HG02973 (cell line): Measurements from ENCODE around the gene CCDC86.

Source experiments
- ATAC-seq: cut with Tn5 transposase; IDR thresholded peaks from one replicate; pipeline ENCODE4 v1.9.1; 2021; ENCODE audit warnings: moderate library complexity; ENCODE audit not compliant: unreplicated experiment

Gene CCDC86

DNA sequence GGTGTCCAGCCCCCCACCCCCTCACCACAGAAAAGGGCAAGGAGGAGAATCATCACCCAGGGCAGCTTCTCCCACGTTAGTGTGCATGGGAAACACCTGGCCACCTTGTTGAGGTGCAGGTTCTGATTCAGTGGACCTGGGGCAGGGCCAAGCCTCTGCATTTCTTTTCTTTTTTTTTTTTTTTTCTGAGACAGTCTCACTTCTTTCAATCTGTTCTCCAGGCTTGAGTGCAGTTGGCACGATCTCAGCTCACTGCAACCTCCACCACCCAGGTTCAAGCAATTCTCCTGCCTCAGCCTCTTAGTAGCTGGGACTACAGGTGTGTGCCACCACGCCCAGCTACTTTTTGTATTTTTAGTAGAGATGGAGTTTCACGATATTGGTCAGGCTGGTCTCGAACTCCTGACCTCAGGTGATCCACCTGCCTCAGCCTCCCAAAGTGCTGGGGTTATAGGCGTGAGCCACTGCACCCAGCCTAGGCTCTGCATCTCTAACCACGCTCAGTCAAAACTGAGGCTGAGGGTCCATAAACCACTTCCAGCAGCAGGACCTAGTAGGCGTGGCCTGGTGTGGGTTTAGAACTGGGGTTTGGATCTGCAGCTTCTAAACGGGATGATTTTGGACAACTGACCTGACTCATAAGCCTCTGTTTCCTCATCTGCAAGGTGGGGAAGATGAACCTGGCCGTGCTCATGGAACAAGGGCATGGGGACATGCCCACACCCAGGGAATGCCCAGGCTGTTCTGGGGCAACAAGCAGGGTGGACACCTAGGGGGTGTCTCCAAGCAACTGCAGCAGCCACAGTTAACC is 26.2 kb downstream of the CCDC86 start:
- no peak for ATAC-seq

DNA sequence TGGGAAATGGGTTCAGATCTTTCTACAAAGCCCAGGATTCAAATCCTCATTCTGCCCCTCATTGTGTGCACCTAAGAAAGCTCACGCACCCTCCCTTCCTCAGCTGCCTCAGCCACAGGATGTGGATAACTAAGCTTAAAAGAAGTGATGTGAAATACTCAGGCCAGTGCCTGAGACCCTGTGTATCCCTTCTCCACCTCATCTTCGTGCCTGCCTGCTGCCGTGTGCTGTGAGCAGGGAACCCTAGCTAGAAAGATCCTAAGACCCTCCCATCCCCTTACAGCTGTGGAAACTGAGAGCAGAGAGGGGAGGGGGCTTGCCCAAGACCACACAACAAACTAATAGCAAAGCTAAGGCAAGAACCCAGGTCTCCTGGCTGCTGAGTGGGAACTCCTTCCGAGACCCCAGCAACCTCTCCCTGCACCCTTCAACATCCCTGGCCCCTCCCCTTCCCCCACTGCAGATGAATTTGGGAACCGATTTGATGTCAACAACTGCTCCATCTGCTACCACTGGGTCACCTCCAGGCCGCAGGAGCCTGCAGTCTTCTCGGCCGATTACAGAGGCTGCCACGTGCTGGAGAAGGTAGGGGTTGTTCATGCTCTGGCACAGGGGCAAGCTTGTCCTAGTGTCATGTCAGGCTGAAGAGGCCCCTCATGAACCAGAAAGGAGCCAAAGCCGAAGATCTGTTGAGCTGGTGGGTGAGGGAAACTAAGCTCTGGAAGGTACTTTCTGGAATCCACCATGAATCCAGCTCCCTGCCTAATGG is 27.0 kb downstream of the CCDC86 start:
- ATAC-seq: no peak

DNA sequence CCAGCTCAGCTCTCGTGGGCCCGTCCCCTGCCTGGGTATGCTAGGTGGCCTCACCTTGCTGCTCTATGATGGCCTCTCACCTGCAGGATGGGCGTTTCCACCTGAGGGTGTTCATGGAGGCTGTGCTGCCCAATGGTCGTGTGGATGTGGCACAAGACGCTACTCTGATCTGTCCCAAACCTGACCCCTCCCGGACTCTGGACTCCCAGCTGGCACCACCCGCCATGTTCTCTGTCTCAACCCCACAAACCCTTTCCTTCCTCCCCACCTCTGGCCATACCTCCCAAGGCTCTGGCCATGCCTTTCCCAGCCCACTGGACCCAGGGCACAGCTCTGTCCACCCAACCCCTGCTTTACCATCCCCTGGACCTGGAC is 27.5 kb downstream of the CCDC86 start:
- no peak for ATAC-seq

DNA sequence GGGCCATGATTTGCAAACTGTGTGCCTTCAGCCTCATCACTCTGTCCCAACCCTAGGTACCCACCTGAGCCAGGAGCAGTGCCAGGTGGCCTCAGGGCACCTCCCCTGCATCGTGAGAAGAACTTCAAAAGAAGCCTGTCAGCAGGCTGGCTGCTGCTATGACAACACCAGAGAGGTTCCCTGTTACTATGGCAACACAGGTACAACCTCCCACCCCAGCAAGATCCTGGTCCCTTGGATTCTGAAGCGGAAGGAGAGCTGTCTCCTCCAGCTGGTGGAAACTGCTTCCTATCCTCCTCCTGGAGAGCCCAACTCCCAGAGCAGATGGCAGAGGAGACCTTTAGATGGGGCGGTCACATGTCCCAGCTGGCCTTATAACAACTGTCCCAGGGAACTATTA is 28.4 kb downstream of the CCDC86 start:
- no peak for ATAC-seq

DNA sequence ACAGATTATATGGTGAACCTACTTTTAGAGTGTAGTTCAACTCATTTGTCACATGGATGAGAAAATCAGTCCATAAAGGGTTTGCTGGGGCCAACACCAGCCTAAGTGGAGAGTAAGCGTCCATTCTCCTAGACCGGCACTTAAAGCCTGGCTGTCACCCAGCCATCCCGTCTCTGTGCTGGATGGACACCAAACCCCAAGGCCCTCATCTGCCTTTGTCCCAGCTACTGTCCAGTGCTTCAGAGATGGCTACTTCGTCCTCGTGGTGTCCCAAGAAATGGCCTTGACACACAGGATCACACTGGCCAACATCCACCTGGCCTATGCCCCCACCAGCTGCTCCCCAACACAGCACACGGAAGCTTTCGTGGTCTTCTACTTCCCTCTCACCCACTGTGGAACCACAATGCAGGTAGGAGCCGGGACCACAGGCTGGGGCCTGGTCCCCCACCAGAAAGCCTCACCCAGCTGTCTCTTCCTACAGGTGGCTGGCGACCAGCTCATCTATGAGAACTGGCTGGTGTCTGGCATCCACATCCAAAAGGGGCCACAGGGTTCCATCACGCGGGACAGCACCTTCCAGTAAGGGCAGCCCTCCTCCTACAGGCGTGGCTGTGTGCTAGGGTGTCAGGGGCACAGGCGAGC is 28.9 kb downstream of the CCDC86 start:
- no peak for ATAC-seq

DNA sequence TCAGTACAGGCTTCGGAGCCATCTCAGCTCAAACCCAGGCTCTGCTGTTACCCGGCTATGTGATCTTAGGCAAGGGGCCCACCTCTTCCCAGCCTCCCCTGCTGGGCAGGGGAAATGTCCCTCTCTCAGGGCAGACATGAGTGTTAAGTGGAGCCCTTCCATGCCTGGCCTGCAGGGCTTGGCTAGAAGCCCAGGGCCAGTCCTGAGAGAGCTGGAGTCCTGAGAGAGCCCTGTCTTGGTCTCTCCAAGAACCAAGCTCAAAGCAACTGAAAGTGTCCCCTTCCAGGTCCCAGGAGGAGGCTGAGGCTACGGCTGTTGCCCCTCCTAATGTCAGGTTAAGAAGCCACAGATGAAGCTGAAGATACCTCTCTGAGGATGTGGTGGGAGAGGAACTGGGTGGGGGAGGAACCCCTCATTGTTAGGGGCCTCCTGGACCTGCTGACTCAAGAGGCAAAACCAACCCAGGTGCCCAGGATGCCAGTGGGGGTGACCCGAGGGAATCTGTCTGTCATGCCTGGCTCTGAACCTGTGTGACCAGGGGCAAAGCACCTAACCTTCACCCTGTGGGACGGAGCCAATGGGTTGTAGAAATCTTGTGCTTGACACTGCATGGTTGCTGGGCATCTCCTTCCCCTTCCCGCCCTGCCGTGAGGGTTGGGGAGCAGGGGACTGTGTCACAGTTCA is 29.6 kb downstream of the CCDC86 start:
- no peak for ATAC-seq

DNA sequence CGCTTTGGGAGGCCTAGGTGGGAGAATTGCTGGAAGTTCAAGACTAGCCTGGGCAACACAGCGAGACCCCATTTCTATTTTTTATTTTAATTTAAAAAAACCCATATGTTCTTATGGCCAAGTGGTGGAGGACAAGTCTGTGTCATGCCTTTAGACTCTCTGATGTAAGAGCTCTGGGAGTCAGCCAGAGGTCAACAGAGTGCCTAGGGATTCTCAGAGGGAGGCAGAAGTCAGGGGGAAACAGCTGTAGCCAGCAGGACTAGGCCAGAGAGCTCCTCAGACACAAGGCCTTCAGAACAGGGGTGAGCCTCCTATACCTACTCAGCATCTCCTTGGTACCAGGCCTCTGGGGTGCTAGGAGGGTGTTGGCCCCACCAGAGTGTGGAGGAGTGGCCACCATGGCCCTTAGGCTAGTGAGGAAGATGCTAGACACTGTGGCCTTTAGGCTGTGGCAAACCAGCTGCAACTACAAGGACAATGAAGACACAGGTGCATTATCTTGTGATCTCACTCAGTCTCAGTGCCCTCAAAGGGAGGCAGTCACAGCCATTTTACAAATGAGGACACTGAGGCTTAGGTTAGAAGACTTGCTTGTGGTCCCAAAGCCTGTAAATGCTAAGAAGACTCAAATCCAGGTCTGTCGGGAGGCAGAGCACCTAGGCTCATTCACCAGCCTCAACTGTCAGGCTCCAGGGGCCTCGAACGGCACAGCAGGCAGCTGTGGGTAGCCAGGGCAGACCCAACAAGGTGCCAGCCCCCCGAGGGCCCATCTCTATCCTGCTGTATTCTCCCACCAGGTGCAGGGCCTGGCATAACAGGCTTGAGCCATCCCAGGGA is 30.4 kb downstream of the CCDC86 start:
- ATAC-seq: no peak

DNA sequence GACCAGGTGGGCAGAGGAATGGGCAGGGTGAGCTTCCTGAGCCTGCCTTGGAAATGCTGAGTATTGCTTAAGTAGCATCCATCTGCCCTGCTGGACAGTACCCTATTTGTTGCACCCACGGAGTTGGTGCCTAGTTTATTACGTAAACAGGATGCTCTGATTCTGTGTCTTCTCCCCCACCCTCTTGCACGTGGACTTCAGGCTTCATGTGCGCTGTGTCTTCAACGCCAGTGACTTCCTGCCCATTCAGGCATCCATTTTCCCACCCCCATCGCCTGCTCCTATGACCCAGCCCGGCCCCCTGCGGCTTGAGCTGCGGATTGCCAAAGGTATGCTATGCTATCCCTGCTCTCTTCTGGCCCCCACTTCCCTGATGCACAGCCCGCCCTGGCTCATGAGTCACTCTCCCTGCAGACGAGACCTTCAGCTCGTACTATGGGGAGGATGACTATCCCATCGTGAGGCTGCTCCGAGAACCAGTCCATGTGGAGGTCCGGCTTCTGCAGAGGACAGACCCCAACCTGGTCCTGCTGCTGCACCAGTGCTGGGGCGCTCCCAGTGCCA is 31.1 kb downstream of the CCDC86 start:
- no peak for ATAC-seq

DNA sequence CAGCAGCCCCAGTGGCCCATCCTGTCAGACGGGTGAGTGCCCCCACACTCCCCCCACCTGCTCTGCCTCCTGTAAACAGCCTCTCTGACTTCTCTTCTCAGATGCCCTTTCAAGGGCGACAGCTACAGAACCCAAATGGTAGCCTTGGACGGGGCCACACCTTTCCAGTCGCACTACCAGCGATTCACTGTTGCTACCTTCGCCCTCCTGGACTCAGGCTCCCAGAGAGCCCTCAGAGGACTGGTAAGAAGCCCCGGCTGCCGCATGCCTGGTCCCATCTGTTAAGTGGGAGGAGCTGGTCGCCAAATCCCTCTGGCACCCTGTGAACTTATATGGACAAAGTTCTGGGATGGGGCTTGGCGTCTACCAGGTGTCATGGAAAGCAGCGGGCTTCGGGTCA is 31.6 kb downstream of the CCDC86 start:
- no peak for ATAC-seq

DNA sequence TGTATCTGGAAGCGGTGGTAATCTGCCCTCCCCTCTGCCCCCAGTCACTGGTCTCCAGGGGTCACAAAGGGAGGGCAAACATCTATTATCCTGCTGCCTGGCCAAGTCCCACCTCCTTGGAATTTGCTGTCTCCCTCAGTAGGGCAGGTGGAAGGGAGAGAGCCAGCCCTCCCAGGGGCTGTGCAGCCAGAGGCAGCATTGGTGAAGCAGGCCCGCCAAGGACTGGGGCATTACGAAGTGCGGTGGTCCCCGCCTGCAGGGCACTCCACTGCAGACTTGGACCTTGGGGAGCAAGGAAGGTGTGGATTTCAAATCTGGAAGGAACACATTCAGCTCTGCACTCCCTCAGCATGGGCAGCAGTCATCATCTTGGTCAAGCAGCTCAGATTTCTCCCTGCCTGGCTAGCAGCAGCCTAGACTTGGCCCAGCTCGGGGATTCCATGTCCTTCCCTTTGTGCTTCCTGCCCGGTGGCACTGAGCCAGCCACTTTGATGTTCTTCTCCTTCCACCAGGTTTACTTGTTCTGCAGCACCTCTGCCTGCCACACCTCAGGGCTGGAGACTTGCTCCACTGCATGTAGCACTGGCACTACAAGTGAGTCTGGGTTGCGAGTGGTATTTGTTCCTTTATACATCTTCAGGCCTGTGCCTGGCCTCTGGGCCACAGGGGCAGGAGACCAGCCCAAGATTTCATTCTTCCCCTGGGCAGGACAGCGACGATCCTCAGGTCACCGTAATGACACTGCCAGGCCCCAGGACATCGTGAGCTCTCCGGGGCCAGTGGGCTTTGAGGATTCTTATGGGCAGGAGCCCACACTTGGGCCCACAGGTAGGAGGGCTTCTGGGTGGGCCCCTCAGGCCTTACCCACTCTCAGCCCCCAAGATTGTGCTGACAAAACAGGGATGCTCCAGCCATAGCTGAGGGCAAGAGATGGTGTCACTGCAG is 32.8 kb downstream of the CCDC86 start:
- no peak for ATAC-seq

DNA sequence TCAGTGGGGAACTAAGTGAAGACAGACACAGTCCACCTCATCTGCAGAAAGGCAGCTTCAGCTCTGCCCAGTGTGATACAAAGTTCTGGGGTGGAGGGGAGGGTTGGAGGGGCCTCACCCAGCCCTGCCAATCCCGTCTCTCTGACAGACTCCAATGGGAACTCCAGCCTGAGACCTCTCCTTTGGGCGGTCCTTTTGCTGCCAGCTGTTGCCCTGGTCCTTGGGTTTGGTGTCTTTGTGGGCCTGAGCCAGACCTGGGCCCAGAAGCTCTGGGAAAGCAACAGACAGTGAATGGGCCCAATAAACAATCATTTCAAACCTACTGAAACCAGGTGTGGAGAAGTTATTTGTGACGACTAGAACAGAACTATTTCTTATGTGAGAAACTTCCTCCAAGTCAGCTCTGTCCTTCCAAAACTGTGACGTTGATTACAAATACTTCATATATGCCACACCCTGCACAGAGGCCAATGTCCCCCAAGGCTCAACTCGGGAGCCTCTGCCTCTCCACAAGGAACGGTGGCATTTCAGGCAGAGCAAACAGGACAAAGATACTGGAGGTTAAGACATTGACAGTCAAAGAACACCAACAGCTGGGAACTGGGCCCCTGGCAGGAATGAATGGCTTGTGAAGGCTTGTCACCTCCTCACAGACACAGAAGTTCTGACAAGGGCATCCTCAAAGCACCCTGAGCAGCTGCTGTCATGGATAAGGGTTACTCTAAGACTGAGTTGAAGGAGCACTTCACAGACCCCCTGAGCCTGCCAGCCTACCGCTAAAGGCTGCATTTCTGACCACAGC is 33.7 kb downstream of the CCDC86 start:
- no peak for ATAC-seq

DNA sequence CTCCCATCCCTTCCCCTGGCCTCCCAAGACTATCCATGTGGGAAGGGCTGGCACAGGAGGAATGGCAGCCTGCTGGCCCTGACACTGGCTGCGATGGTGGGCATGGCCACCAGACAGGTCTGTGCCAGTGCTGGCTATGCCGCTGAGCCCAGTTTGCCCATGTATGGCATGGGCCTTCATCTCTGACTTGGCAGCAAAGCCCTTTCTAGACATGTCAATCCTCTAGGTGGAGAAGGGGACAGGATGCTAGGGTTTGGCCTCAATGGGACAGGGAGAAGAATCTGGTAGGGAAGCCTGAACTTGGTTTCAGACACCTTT is 34.2 kb downstream of the CCDC86 start:
- ATAC-seq: no peak

DNA sequence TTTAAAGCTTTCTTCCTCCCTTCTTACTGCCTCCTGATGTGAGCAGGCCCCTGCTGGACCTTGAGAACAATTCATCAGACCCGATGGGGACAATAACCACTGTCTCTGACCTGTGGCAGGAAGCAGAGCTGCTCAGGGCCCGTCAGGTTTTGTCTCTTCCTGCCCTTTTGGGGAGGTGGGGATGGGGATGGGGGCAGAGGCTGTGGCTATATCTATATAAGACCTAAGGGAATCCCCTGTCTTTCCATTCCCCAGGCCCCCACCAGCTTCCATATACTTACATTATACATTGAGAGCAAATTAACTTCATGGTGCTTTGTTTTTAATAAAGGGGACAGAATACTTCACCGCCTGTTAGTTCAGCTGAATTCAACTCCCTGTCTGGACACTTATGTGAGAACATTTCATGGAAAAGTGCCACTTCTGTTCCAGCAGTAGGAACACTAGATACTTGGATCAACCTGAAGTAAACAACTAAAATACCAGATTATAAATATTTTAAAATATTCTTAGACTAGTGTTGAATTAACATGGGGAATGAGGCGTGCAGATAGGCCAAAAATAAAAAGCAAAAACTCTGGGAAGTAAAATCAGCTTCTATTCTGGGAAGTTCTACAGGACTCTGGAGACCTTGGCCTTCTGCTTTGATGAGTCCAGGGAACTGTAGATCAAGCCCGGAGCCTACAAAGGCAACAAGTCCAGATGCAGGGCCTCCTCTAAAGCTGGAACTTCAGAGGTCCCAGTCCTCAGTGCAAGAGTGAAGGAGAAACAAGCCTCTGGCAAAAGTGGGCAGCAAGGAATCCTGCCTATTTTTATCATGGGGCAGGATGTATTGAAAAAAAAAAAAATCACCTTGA is 36.6 kb downstream of the CCDC86 start:
- no peak for ATAC-seq

DNA sequence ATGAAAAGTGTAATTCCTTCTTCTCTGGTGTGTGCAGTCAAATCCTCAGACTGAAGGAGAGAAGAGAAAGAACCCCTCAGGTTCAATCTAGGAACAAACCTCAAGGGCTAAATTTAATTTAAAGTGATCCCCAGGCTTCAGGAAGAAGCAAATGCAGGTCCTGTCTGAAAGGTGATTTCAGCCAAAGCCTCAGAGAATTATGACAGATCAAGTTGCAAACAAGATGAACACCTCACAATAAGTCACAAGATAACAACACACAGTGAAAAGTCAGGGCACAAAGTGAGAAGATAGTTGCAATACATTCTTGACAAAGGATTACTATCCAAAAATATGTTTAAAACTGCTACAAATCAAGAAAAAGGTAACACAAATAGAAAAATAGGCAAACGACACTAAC is 37.2 kb downstream of the CCDC86 start:
- no peak for ATAC-seq

DNA sequence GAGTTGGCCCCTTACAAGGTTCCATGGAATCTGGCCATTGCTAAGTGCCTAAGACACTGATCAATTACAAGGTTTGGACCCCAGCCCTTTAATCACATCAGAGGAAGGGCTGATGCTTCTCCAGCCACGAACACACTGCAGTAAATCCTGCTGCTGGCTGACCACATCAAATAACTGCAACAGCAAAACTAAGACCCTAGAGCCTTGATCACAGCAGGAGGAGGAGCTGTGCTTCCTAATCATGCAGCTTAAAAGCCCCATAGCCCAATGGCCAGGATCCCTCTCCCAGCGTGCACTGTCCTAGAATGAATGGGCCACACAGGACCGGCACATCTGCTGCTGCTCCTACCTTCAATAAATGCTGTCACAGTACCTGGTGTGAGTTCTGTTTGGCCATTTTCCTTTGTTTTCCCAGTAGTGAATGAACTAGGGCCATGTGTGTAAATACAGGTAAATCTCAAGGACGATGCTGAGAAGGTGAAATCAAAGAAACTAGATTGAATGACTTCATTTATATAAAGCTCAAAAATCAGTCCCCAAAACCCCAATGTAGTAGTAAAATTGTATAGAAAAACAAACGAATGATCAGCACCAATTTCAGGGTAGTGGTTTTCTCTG is 38.2 kb downstream of the CCDC86 start:
- no peak for ATAC-seq

DNA sequence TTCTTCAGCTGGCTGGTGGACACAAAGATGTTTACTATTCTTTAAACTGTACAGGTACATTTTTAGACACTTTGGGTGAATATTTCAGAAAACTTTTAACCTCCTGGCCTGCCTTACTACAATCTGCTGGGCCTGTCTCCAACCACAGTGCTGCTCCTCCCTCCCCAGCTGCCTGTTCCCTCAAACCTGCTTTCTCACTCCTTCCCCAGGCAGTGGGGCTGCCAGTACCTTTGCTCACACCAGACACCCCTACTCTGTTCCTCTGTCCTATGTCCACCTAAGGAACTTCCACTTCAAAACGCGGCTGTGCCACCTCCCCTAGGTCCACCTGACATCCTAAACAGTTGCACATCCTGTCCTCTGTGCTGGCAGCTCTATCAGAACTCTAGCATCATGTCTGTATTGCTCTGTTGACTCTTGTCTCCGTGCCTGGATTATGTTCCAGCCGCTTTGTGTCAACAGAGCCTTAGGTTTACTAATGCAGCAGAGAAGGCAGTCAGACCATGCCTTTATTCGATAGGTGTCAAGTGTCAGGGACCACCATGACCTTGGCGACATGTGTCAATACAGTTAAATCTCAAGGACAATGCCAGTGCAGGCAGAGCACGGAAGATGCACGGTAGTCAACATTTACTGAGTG is 38.9 kb downstream of the CCDC86 start:
- no peak for ATAC-seq

DNA sequence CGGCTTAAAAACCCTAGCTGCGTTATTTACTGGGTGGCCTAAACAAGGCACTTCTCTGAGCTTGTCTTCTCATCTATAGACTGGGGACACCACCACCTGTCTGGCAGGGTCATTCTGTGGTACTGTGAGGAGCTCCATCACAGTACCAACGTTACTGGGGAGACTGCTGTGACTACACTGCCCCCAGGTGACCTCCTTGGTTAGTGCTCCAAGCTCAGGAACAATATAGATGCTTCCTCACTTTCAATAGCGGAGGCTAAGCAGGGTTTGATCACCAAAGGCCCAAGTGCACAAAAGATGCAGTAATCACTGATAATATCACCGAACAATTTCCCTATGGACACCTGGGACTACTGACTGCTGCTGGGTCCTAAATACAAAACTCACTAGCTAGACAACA is 45.6 kb downstream of the CCDC86 start:
- ATAC-seq: no peak
